Dermis microvascular lymphatic vessel endothelial cell (primary cell): ENCODE results near the gene ARID3C. TPM values are rescaled to one million over a fixed set of nuclear protein-coding genes. Genes with fewer than 3 reads are reported as not detected.
A peak's percentile ranks its signal among the peaks of the same experiment; 100 is the strongest.
"Not testable (repeated sequence)": the region's sequence is repeated elsewhere in the genome, so short reads cannot be mapped to it uniquely, and the experiment has no call there.

Experiments used
- DNase-seq, 2 donors: peaks; one replicate each; pipeline versions ENCODE4 v3.0.0 to v3.0.0-alpha.2; 2010; ENCODE audit warnings: low read depth in 2 of 2
- total RNA-seq: library from RNA; depleted of rRNA; stranded (reverse); fragments of >200 nt; gene quantifications from 2 replicates; pipeline ENCODE4 v1.2.1, GENCODE V29; 2014

The ARID3C gene
- total RNA-seq, 1 donor from 2014 or later: not detected

- no peak for DNase-seq
Measured at GRCh38 chr9:34652602-34653000, 23.7 kb upstream of the ARID3C start.

- DNase-seq: peak; percentile 82 to 89
Measured at GRCh38 chr9:34651876-34652601, 23.2 kb upstream of the ARID3C start, which contains the start of gene IL11RA. TSS of gene IL11RA (plus strand) at chr9:34652185. CDS start at chr9:34655218, 3,033 bp downstream.

- DNase-seq: peak in 1 of 2 donors; percentile 25
Measured at GRCh38 chr9:34651321-34651720, 22.5 kb upstream of the ARID3C start.

- no peak for DNase-seq
Measured at GRCh38 chr9:34650816-34651215, 21.9 kb upstream of the ARID3C start.

- no peak for DNase-seq
Measured at GRCh38 chr9:34648673-34649072, 19.8 kb upstream of the ARID3C start.

GRCh38 chr9:34647651-34648050 lies 18.8 kb upstream of the ARID3C start:
- no peak for DNase-seq

GRCh38 chr9:34647084-34647403 lies 18.2 kb upstream of the ARID3C start:
- DNase-seq: no peak

- DNase-seq: peak; percentile 81 to 91
Measured at GRCh38 chr9:34646211-34647083, 17.6 kb upstream of the ARID3C start, which contains the start of gene GALT. TSS of gene GALT (plus strand) at chr9:34646675. CDS start at chr9:34646705, 30 bp downstream.

GRCh38 chr9:34644766-34645314 lies 16.0 kb upstream of the ARID3C start:
- no peak for DNase-seq

GRCh38 chr9:34642679-34643078 lies 13.8 kb upstream of the ARID3C start:
- no peak for DNase-seq

GRCh38 chr9:34639322-34639721 lies 10.5 kb upstream of the ARID3C start:
- DNase-seq: not testable (repeated sequence)

- DNase-seq: no peak
Measured at GRCh38 chr9:34638138-34638445, 9.2 kb upstream of the ARID3C start.

- peak; percentile 78 to 93 for DNase-seq
Measured at GRCh38 chr9:34637356-34638137, 8.7 kb upstream of the ARID3C start, which contains the start of gene SIGMAR1. TSS of gene SIGMAR1 (minus strand) at chr9:34637787. CDS start at chr9:34637697, 90 bp downstream.

- no peak for DNase-seq
Measured at GRCh38 chr9:34636791-34637355, 8.0 kb upstream of the ARID3C start.

GRCh38 chr9:34635556-34635955 lies 6.7 kb upstream of the ARID3C start:
- DNase-seq: no peak

GRCh38 chr9:34634551-34635248 lies 5.8 kb upstream of the ARID3C start:
- DNase-seq: no peak

GRCh38 chr9:34633851-34634550 lies 5.1 kb upstream of the ARID3C start:
- peak in 1 of 2 donors; percentile 75 for DNase-seq

- no peak for DNase-seq
Measured at GRCh38 chr9:34633166-34633565, 4.3 kb upstream of the ARID3C start.

GRCh38 chr9:34630402-34631154 lies 1.7 kb upstream of the ARID3C start:
- no peak for DNase-seq
